ENCODE measurements around the gene RHOBTB3.

The RHOBTB3 gene

DNA sequence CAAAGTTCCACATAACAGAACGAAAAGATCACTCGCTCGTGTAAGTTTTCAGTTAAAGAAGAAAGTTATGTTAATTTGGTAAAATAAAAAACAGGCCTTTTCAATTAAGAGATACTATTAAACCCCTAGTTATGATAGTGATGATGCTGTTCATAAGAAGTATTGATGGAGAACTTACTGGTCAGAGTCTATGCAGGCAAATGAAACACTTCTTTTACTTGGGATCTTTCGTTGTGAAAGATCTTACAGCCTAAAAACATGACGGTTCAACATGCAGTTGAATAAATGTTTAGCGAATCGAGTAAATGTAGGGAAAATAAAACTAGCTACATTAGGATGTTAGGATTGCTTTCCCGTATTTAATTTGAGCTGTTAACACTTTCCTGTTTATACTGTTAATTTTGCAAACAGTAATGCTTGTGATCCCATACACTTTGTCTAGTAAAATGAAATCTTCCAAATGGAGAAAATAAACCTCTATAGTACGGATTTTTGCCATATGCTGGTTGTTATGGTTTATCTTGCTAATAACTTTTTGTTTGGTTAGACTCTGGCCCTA, 2.0 kb downstream of the RHOBTB3 start:
- DNase-seq = no peak

DNA sequence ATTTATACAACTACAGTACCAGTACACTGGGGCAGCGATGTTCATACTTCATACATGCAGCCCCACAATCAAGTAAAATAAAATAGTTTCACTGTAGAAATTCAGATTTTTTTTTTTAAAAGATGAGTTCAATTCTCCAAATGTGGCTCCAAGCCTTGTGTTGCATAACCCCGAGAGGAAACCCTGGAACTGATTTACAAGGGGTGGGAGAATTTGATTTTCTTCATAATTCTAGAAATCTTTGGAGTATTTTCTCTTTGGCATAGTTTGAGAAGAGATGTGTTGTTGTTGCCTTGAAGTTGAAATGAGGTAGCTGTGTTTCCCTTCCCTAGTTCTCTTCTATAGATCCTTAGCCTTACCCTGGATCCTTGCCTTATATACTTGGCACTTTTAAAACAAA, 3.1 kb downstream of the RHOBTB3 start:
- no peak for DNase-seq

DNA sequence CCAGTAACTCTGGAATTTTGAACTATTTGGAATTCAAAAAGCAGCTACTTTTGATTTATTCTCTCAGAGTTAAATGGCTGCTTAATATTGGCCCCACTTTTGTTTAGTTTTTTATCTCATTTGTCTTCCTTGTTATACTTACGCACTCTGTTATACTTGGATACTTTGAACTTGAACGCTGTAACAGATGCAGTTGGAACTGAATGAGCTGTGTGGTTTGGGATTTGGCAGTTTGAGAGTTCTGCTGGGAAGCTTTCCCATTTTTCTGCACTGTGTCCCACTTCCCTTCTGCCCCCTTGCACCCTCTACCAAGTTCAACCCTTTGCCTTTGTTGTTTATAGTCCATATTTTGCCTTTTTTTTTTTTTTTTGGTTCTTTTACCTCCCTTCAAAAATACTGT, 3.8 kb downstream of the RHOBTB3 start:
- no peak for DNase-seq

DNA sequence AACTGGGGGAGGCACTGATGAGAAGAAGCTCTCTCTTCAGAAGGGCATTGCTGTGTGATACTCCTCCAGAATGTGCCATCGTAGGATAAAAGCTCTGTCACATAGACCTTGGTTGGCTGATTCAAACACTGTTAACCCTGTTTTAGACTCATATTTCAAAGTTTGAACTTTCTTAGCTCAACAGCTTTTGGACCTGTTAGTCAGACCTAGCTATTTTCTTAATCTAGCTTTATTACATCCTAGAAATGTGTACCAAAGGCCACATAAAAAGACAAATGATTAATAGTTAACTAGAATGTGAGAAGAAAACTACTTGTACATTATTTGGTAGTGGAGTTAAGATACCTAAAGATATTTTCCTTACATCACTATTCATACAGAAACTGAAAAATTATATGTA, 4.3 kb downstream of the RHOBTB3 start:
- no peak for DNase-seq

DNA sequence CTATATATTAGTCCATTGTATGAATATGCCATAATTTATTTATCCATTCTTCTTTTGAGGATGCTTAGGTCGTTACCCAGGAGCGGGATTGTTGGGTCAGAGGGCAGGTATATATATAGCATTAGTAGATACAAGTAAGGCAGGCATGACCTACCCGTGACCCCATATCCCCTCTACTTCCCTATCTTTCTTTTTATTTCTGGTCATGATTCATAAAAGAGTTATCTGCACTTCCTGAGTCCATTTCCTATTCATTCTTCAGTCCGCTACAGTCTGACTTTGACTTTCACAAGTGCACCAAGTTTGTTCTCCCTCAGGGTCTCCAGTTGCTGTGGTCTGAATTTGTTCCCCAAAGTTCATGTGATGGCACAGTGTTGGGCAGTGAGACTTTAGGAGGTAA, 6.9 kb downstream of the RHOBTB3 start:
- DNase-seq = no peak

DNA sequence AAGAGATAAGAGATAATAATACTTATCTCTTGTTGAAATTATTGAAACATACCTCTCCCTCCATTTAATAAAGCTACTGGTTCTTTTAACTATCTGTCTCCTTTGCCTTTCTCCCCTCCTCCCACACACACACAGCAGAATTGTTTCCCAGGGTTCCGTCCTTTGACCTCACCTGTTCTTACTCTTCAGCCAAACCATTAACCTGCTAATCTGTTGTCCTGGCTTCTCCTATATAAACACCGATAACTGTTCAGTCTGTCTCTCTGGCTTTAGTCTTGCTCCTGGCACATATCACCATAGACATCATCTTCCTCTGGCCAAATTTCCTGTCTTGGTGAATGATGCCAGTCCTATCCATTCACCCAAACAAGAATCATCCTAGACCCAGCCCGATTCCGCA, 7.7 kb downstream of the RHOBTB3 start:
- DNase-seq = no peak

DNA sequence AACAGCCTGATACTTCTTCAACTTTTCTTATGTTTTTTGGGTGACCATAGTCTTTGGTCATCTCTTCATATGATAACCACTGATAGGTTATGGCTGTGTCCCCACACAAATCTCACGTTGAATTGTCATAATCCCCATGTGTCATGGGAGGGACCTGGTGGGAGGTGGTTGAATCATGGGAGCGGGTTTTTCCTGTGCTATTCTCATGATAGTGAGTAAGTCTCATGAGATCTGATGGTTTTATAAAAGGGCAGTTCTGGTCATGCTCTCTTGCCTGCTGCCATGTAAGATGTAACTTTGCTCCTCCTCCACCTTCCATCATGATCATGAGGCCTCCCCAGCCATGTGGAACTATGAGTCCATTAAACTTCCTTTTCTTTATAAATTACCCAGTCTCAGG, 8.7 kb downstream of the RHOBTB3 start:
- DNase-seq = no peak

DNA sequence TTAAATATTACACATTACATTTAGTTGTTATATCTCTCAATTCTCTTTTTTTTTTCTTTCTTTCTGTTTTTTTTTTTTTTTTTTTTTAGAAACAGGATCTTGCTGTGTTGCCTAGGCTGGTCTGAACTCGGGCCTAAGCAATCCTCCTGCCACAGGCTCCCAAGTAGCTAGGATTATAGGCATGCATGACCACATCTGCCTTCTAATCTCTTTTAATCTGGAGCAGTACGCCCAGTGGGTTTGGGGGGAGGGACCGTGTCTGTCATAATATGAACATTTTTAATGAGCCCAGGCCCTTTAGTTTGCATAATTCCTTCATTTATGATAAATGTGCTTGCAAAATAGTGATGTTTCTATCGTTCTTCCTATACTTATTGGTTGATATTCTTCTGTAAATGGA, 10.3 kb downstream of the RHOBTB3 start:
- DNase-seq = no peak

DNA sequence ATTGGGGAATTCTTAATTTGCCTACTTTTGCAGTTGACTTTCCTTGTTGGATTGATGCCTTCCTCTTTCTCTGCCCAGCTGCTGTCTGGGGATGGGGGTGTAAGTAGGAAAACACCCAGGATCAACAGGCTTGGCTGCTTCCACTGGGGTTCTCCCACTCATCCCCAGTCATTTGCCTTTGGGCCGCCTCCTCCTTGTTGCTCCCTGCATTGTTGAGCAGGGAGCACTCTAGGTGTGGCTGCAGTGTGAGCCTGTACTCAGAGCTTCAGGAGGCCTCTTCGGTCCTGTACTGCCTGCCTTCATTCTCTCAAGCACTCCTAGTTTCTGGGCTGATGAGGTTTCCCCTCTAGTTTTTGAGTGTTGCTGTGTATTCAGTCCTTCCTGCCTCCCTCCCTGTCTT, 12.1 kb downstream of the RHOBTB3 start:
- DNase-seq = no peak

DNA sequence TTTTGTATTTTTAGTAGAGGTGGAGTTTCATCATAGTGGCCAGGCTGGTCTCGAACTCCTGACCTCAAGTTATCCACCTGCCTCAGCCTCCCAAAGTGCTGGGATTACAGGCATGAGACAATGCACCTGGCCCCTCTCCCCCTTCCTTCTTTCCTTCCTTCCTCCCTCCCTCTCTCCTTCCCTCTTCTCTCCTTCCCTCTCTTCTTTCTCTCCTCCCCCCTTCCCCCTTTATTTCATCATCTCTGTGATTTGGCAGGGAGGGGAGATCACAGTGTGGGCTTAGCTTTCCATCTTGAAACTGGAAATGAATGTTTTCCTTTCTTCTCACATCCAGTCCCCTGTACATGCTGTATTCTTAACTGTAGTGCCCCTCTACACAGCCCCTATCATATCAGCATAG, 12.7 kb downstream of the RHOBTB3 start:
- no peak for DNase-seq

DNA sequence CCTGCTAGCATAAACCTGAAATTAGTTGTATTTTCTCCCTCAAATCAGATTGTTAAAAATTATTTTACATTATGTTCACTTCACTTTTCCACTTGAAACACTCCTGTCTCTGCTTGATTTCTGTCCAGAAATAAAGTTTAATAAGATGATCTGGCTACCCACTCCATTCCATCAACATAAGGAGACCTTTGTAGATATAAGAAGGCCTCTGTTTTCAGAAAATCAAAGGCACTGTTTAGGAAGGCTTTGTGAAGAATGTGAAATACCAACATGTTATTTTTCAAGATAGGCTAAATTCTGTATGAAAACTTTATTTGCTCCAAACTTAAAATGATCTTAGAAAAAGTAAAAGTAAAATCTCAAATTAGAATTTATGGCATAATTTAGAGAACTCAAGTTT, 15.1 kb downstream of the RHOBTB3 start:
- DNase-seq = no peak

DNA sequence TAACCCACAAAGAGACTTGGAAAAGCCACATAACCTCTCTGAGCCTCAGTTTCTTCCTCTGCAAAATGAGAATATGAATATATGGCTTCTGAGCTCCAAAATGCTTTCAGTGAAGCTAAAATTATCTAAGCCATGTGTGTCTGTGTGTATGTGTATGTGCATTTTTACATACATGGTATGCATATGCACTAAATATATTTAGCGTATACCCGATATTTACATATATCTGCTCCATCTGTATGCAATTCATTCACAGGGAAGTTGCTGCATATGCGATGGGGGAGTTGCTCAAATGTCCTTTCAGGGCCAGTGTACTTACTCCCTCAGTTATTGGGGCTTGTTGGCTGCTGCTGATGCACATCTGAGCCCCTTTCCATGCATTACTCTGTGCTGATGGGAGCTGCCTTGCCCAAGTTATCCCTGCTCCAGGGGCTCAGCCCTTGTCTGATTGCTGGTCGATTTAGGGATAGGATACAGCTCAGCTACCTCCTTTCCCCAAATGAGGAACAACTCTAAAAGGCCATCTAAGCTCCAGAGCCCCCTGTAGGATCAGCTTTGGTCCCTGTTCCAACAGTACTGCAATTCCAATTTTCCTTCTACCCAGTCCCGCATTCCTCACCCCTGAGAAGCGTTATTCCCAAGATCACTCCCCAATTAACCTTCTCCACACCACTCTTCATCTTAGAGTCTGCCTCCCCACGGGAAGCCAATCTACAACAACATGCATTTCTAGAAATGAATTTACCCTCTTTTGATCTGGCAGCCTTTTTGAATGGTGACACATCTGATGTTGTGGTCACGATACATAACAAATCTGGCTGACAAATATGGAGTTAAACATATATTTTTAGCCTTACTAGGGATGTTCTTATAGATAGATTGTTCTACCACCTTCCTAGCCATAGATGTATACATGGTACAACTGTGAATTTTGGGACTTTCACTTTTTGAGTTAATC, 15.9 kb downstream of the RHOBTB3 start:
- peak in 1 of 5 experiments; percentile 67 for DNase-seq

DNA sequence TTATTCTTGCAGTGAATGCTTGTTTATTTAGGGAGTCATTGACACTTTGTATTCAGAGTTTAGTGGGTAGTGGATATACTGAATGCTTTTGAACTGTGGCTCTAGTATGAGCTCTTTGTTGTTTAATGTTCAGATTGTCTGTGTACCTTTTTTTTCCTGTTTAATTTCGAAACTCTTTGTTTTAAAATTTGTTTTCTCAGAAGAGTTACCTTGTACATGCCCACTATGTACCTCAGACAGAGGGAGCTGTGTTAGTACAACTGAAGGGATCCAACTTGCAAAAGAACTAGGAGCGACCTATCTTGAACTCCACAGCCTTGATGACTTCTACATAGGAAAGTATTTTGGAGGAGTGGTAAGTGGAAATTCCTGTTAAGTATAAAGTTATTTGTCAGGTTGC, 17.0 kb downstream of the RHOBTB3 start:
- no peak for DNase-seq

DNA sequence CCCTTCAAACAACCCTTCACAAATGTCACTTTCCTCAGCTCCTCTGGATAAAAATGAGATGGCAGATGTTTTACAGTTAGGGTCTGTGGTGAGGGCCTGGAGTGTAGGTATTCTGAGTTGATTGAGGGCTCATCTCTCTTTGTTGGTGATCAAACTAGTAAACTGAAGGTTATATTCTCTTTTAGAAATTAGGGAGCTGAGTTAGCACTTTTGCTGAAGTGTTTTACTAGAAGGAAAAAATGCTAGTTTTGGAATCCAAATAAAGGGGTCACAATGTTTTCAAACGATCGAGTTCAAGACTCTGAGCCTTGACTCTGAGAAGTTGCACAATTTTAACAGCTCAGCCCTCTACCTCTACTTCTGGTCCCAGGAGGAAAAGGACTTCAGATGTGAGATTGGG, 23.4 kb downstream of the RHOBTB3 start:
- DNase-seq = no peak

DNA sequence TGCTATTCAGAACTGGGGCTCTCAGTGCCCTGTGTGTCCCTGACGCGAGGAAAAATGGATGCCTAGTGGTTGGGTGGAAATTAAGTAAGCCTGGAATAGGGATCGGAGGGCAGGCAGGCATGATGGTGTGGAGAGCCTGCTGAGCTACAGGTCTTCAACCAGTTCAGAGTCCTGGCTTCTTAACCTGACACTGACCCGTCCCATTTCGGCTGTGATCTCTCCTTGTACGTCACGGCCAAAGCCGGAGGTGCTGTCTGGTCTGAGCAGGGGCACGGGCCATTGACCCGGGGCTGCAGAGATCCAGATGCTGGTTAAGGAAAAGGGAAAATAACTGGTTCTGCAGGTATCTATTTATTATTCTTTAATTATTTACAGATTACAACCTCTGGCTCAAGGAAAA, 27.9 kb downstream of the RHOBTB3 start:
- DNase-seq = no peak

DNA sequence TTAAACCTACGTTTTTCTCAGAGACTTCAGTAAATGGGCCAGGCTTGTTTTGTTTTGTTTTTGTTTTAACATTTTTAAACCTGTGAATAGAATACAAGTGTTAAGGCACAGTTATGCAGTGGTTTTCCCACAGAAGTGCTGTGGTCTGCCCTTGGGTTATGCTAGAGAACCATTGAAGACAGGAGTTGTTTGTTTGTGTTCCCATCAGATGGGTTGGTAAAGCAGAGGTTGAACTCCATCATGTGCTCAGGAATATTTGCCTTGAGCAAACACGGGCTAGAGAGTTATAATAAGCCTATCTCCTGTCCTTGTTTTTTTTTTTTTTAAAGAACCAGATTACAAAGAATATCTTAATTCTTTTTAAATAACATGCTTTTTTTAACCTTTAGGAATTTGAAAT, 28.5 kb downstream of the RHOBTB3 start:
- DNase-seq = peak in 1 of 5 experiments; percentile 22

DNA sequence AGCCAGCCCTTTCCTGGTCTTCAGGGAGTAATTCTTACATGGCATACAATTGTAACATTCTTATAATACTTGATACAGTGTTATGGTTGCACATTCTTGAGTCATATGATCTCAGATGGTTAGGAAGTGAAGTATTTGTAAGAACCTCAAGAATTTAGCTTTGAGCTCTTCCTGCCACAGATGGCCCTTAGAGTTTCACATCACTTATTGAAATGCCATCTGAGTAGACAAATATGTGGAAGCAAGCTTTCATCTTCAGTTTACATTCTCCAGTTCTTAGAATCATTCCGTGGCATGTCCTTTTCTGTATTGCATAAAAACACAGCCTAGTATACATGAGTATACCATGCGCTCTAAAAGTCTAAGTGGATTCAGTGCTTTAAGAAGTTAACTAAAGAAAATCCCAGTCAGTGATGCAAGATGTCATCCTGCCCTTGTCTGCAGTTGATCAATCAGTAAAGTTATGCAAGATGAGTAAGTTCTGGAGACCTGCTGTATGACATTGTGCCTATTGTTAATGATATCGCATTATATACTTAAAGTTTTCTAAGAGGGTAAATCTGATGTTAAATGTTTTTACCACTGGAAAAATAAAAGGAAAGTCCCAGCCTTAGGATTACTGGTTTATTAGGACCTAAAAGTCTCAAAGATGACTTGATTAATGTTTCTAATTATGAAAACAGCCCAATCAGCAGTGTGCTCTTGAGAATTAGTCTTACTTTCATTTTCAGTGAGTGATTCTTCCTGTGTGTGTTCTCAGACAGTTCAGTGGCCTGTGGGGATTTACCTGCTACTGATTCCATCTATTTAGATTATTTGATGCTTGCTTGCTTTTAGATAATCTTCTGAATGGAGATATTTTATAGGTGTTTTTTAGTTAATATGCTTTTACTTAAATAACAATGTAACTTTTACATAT, 29.4 kb downstream of the RHOBTB3 start:
- DNase-seq = peak in 2 of 5 experiments; percentile 4 to 84

DNA sequence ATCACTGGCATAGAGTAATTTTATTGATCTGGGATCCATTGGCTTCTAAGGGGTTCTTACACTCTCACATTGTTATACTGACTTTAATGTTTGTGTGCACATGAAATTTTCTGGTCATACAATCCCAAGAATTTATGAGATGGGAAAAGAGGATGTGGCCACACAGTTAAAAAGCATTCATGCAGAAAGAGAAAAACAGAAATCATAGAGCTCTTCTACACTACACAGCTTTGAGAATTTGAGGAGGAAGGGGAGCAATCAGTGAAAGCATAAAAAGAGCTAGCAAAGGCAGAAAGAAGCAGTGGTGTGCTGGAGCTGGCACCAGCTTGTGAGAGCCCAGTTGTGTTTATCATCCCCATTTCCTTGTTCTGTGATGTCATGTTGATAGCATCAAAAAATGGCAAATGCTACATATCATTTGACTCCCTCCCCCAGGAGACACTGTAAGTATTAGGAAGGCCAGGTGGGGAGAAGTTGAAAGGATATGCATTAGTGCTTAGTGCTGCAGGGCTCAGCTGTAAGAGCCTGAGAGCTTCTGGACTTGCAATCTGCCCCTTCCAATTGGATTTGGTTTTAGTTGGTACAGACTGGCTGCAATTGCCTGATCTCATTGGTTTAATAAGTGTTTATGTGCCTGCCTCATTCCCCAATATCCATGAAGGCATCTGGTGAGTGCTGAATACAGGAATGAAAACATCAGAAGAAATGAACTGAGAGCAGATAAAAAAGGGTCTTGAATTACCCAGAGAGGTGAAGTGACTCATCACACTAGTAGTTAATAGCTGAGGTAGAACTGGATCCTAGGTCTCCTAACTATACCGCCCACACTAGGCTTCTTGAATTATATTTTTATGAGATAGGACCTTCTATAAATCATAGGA, 30.9 kb downstream of the RHOBTB3 start:
- DNase-seq = peak in 1 of 5 experiments; percentile 32

DNA sequence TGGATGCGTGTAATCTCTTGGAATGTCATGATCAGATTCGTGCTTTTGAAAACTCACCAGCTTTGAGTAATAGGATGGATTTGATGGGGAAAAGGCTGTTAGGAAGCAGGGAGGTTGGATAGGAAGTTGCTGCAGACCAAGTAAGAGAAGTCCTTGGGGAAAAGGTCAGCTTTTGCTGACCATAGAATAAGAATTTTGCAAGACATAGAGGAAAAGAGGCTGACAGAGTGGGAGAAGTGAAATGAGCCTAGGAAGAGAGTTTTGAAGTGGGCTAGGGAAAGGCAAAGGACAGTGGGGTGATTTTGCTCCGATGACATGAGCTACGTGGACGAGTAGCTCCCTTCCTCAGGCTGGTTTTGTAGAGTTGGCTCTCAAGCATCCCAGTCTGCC, 31.5 kb downstream of the RHOBTB3 start:
- no peak for DNase-seq

DNA sequence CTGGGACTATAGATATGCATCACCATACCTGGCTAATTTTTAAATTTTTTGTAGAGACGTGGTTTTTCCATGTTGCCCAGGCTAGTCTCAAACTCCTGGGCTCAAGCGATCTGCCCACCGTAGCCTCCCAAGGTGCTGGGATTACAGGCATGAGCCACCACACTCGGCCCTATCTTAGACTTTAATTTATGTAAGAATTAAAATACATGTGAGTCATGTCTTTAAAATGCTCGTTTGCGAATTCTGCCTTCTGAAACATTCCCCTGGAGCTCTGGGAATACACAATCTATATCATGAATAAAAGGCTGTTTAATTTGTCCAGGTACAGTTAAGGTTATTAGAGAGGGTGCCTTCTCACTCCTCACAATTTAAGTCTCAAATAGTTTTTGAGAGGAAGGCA, 32.8 kb downstream of the RHOBTB3 start:
- no peak for DNase-seq

DNA sequence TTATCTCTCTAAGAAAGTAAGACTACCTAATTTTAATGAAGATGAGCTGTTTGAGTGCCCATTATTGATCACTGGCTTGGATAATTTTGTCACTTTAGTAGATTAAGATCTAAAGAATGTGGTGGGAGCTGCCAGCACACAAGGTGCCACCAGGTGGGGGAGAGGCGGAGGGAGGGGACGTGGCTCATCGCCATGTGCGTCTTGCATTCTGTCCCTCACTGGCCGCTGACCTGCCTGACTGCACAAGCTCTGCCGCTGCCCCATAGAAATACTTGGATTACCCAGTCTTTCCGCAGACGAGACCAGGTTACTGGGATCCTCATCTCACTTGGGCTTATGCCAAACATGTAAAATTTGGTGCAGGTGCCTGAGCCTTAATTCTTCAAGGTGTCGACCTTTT, 37.6 kb downstream of the RHOBTB3 start:
- no peak for DNase-seq

All from T-helper 2 cell (primary cell).